ENCODE measurements around the gene ZNF804B. TPM values are rescaled to one million over a fixed set of nuclear protein-coding genes. Genes with fewer than 3 reads are reported as not detected.

The ZNF804B gene
- total RNA-seq, 1 experiment from 2014 or later, result not detected

DNA sequence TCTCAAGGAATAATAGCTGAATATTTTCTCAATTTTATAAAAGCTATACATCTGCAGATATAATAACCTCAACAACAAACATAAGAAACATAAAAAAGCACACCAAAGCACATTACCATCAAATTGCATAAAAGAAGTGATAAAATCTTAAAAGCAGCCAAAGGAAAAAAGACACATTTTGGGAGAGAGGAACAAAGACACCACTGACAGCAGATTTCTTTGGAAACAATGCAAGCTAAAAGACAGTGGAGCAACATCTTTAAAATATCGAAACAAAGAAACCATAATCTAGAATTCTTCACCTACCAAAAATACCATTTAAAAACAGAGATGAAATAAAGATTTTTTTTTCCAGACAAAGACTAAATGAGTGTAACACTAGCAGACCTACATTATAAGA, 91.7 kb downstream of the ZNF804B start:
- BruUV-seq (replicated peaks), result no TSS peak
- ChIA-PET CTCF (no interaction called here), POLR2A (ENCODE audit: unreplicated experiment) (interaction anchor here (0.5 kb wide), 1 partner anchor 187 kb away, joined by 5 read pairs; no protein-coding TSS in a partner anchor)

DNA sequence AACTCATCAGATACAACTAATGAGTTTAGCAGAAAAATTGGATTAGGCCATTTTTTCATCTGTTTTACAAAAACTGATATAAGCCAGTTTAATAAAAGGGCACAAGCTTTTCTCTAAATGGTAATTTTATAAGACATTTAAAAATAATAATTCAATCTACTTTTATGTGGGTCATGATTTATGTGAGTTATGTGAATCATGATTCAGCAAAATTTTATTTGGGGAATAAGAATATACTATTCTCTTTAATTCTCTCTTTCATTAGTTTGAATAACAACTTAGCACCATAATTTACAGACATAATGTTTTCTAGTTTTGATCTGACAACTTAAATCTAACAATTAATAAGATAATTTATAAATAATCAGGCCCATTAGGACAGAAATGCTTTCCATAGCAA, 99.8 kb downstream of the ZNF804B start:
- H3F3A ChIP-seq (ENCODE audit: insufficient read depth, low read depth), result no peaks in the 10 kb centered on the region
- no peaks in the 10 kb centered on the region for H3K79me2 ChIP-seq (ENCODE audit: low read depth)
- BruUV-seq (replicated peaks), result no TSS peak
- no peaks in the 10 kb centered on the region for H3K27me3 ChIP-seq (ENCODE audit: insufficient read depth, low read depth)
- TF ChIP-seq EZH2 (IDR thresholded peaks at IDR 0.05; ENCODE audit: low read depth), result no peak
- TF ChIP-seq, protein P1, sequence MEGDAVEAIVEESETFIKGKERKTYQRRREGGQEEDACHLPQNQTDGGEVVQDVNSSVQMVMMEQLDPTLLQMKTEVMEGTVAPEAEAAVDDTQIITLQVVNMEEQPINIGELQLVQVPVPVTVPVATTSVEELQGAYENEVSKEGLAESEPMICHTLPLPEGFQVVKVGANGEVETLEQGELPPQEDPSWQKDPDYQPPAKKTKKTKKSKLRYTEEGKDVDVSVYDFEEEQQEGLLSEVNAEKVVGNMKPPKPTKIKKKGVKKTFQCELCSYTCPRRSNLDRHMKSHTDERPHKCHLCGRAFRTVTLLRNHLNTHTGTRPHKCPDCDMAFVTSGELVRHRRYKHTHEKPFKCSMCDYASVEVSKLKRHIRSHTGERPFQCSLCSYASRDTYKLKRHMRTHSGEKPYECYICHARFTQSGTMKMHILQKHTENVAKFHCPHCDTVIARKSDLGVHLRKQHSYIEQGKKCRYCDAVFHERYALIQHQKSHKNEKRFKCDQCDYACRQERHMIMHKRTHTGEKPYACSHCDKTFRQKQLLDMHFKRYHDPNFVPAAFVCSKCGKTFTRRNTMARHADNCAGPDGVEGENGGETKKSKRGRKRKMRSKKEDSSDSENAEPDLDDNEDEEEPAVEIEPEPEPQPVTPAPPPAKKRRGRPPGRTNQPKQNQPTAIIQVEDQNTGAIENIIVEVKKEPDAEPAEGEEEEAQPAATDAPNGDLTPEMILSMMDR (conservative IDR thresholded peaks at IDR 0.05), result no peak
- H3K27ac ChIP-seq, result no peak overlapping the region
- no peak overlapping the region for H3K4me2 ChIP-seq
- ChIA-PET CTCF (no interaction called here), POLR2A (ENCODE audit: unreplicated experiment) (interaction anchor here (0.5 to 0.6 kb wide), 2 partner anchors 352 to 437 kb away, joined by 3 to 13 read pairs; no protein-coding TSS in a partner anchor)
- H3K4me3 ChIP-seq, result no peak overlapping the region
- intact Hi-C loops (cut with micrococcal nuclease; ENCODE audit: unreplicated experiment), result no loop called here
- no peaks in the 10 kb centered on the region for H3K36me3 ChIP-seq (ENCODE audit: low read depth)
- no peak for DNase-seq
- H2AFZ ChIP-seq, result no peak overlapping the region
- H3K4me1 ChIP-seq (replicated peaks; ENCODE audit: insufficient read depth), result no peaks in the 10 kb centered on the region
- no peaks in the 10 kb centered on the region for H3K9me3 ChIP-seq (ENCODE audit: insufficient read depth, low read depth)
- H3K9me2 ChIP-seq (ENCODE audit: insufficient read depth), result no peaks in the 10 kb centered on the region
- H4K20me1 ChIP-seq (ENCODE audit: insufficient read depth), result no peaks in the 10 kb centered on the region

More for the DNA sequence above, 91.7 kb downstream of the ZNF804B start:
- TF ChIP-seq, protein P1 (conservative IDR thresholded peaks at IDR 0.05), result no peak
- TF ChIP-seq EZH2 (IDR thresholded peaks at IDR 0.05; ENCODE audit: low read depth), result no peak
- H3K9me2 ChIP-seq (ENCODE audit: insufficient read depth), result no peaks in the 10 kb centered on the region
- H3K27ac ChIP-seq, result no peak overlapping the region
- intact Hi-C loops (cut with micrococcal nuclease; ENCODE audit: unreplicated experiment), result no loop called here
- H2AFZ ChIP-seq, result no peak overlapping the region
- H3F3A ChIP-seq (ENCODE audit: insufficient read depth, low read depth), result no peaks in the 10 kb centered on the region
- H3K4me2 ChIP-seq, result no peak overlapping the region
- no peaks in the 10 kb centered on the region for H3K4me1 ChIP-seq (replicated peaks; ENCODE audit: insufficient read depth)
- H4K20me1 ChIP-seq (ENCODE audit: insufficient read depth), result no peaks in the 10 kb centered on the region
- no peaks in the 10 kb centered on the region for H3K36me3 ChIP-seq (ENCODE audit: low read depth)
- H3K4me3 ChIP-seq, result no peak overlapping the region
- no peaks in the 10 kb centered on the region for H3K9me3 ChIP-seq (ENCODE audit: insufficient read depth, low read depth)
- no peaks in the 10 kb centered on the region for H3K27me3 ChIP-seq (ENCODE audit: insufficient read depth, low read depth)
- no peak for DNase-seq
- H3K79me2 ChIP-seq (ENCODE audit: low read depth), result no peaks in the 10 kb centered on the region

DNA sequence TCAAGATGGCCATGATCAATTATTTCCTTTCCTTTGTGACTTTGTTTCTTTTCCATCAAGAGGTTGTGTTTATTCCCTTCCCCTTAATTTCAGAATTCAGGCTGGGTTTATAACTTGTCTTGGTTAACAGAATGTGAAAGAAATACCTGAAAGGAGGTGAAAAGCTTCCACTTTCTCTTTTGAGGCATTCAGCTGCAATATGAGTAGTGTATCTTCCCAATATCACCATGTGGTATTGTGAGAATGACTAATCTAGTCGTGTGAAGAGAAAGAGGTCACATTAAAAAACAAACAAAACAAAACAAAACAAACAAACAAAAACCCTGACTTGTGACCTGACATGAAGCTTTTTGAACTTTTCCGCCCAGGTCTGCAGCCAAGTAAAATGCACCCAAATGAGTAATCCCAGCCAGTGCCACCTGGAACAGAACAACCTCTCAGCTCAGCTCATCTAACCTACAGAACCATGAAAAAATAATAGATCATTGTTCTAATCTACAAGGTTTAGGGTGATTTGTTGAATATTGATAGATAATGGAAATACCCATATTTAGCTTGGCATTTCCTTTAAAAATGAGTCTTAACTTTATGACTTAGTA, 106.9 kb downstream of the ZNF804B start:
- CTCF ChIA-PET, result no interaction called here
- no peaks in the 10 kb centered on the region for H3F3A ChIP-seq (ENCODE audit: insufficient read depth, low read depth)
- no TSS peak for BruUV-seq (replicated peaks)

More for the DNA sequence above, 106.9 kb downstream of the ZNF804B start:
- Histone ChIP-seq H3K36me3 (ENCODE audit: low read depth) (no peaks in the 10 kb centered on the region), H3K9me2 (ENCODE audit: insufficient read depth) (no peaks in the 10 kb centered on the region), H3K4me1 (replicated peaks; ENCODE audit: insufficient read depth) (no peaks in the 10 kb centered on the region), H2AFZ (no peak overlapping the region), H3K9me3 (ENCODE audit: insufficient read depth, low read depth) (no peaks in the 10 kb centered on the region), H3K27me3 (ENCODE audit: insufficient read depth, low read depth) (no peaks in the 10 kb centered on the region), H3K79me2 (ENCODE audit: low read depth) (no peaks in the 10 kb centered on the region), H3K27ac (no peak overlapping the region), H4K20me1 (ENCODE audit: insufficient read depth) (no peaks in the 10 kb centered on the region), H3K4me3 (no peak overlapping the region), H3K4me2 (no peak overlapping the region)
- POLR2A ChIA-PET (ENCODE audit: unreplicated experiment), result no interaction called here
- intact Hi-C loops (cut with micrococcal nuclease; ENCODE audit: unreplicated experiment), result no loop called here
- no peak for DNase-seq
- TF ChIP-seq EZH2 (IDR thresholded peaks at IDR 0.05; ENCODE audit: low read depth), result no peak
- TF ChIP-seq, protein P1 (conservative IDR thresholded peaks at IDR 0.05), result no peak
